GM08714 (cell line): ENCODE data around the gene TBX20.

ENCODE experiments used
- H3K4me3 ChIP-seq: fragments of 200-500 bp; sonication (Bioruptor generic); 2 replicates; pipeline ENCODE4 v1.5.1; 2014; ENCODE audit warnings: mild to moderate bottlenecking, low read length, inconsistent platforms
- ZNF274 ChIP-seq: IDR thresholded peaks from 2 replicates; pipeline ENCODE4 v1.6.1; 2012; ENCODE audit warnings: mild to moderate bottlenecking, low read depth, low read length

Gene TBX20

GRCh38 chr7:35253710-35254495 is at the start of gene TBX20:
TSS of gene TBX20 (minus strand) at chr7:35254100. CDS start at chr7:35253620, 480 bp downstream.
- peak within 1 kb of the TSS; percentile 35 for H3K4me3 ChIP-seq
- no peak for TF ChIP-seq ZNF274

- no peak for TF ChIP-seq ZNF274
- H3K4me3 ChIP-seq, result no peak overlapping the region
Observed at GRCh38 chr7:35289376-35289775, 35.5 kb upstream of the TBX20 start.

- no peak overlapping the region for H3K4me3 ChIP-seq
- TF ChIP-seq ZNF274, result no peak
Observed at GRCh38 chr7:35286986-35287385, 33.1 kb upstream of the TBX20 start.

- TF ChIP-seq ZNF274, result no peak
- no peak overlapping the region for H3K4me3 ChIP-seq
Observed at GRCh38 chr7:35286422-35286821, 32.5 kb upstream of the TBX20 start.

GRCh38 chr7:35285799-35286198 is 31.9 kb upstream of the TBX20 start:
- H3K4me3 ChIP-seq, result no peak overlapping the region
- TF ChIP-seq ZNF274, result no peak

- TF ChIP-seq ZNF274, result no peak
- H3K4me3 ChIP-seq, result no peak overlapping the region
Observed at GRCh38 chr7:35280902-35281301, 27.0 kb upstream of the TBX20 start.

GRCh38 chr7:35277359-35277758 is 23.5 kb upstream of the TBX20 start:
- no peak overlapping the region for H3K4me3 ChIP-seq
- TF ChIP-seq ZNF274, result no peak

GRCh38 chr7:35272246-35272645 is 18.3 kb upstream of the TBX20 start:
- H3K4me3 ChIP-seq, result no peak overlapping the region
- TF ChIP-seq ZNF274, result no peak

GRCh38 chr7:35268953-35269352 is 15.1 kb upstream of the TBX20 start:
- H3K4me3 ChIP-seq, result no peak overlapping the region
- TF ChIP-seq ZNF274, result no peak

GRCh38 chr7:35267411-35267810 is 13.5 kb upstream of the TBX20 start:
- H3K4me3 ChIP-seq, result no peak overlapping the region
- TF ChIP-seq ZNF274, result no peak

- H3K4me3 ChIP-seq, result no peak overlapping the region
- no peak for TF ChIP-seq ZNF274
Observed at GRCh38 chr7:35263396-35263795, 9.5 kb upstream of the TBX20 start.

- H3K4me3 ChIP-seq, result no peak overlapping the region
- no peak for TF ChIP-seq ZNF274
Observed at GRCh38 chr7:35261476-35262285, 7.8 kb upstream of the TBX20 start.

GRCh38 chr7:35261041-35261440 is 7.1 kb upstream of the TBX20 start:
- no peak for TF ChIP-seq ZNF274
- H3K4me3 ChIP-seq, result no peak overlapping the region

- TF ChIP-seq ZNF274, result no peak
- no peak overlapping the region for H3K4me3 ChIP-seq
Observed at GRCh38 chr7:35260246-35260645, 6.3 kb upstream of the TBX20 start.

GRCh38 chr7:35259523-35259908 is 5.6 kb upstream of the TBX20 start:
- no peak for TF ChIP-seq ZNF274
- no peak overlapping the region for H3K4me3 ChIP-seq
